Transverse colon (tissue), 4 donors: ENCODE results near the gene CATSPERD.

Source experiments
- CTCF ChIP-seq, 5 experiments: fragments of 200-600 bp in 3 of 5; fragments of 450-650 bp in 2 of 5; sonication (generic) in 3 of 5; IDR thresholded peaks; 1 replicate in 2 of 5; 2 replicates in 3 of 5; pipeline ENCODE4 v1.5.1; 2016 to 2017; ENCODE audit warnings: antibody characterized with exemption in 5 of 5, inconsistent platforms in 3 of 5, mild to moderate bottlenecking in 2 of 5, moderate library complexity in 1 of 5
- EP300 ChIP-seq: sonication (generic); formaldehyde crosslinking; IDR thresholded peaks from one replicate; pipeline ENCODE4 v1.6.1; 2017; ENCODE audit warnings: antibody characterized with exemption, low read depth
- POLR2A ChIP-seq: fragments of 450-650 bp; IDR thresholded peaks from one replicate; pipeline ENCODE4 v1.6.1; 2016; ENCODE audit warnings: antibody characterized with exemption, mild to moderate bottlenecking, moderate library complexity
- POLR2AphosphoS5 ChIP-seq, 3 donors: sonication (generic); formaldehyde crosslinking; IDR thresholded peaks; one replicate each; pipeline ENCODE4 v1.6.1; 2016; ENCODE audit warnings: antibody characterized with exemption in 3 of 3

GRCh38 chr19:5682107-5682482, 38.3 kb upstream of the CATSPERD start:
- no peak for TF ChIP-seq CTCF (IDR thresholded peaks at IDR 0.05)
- TF ChIP-seq POLR2A, result no peak
- no peak for TF ChIP-seq POLR2AphosphoS5 (IDR thresholded peaks at IDR 0.05)
- TF ChIP-seq EP300, result no peak
